ENCODE data around the gene MYOCD.

DNA sequence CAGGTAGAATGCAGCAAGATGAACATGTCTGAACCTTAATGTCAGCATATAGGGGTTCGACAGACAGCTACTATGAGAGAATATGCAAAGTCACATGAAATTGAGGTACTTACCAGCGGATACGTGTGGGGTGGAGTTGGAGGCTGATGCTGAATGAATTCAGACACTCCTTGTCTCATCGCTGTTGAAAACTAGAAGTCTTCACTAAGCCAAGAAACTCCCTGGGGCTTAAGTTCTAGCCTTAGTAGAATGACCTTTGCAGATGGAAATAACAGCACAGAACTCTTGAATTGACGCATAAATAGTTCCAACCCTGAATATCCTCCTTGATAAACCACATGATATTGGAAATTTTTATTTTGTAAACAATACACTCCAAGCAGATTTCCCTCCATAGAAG, 32.9 kb upstream of the MYOCD start:
- TF ChIP-seq, protein P1, sequence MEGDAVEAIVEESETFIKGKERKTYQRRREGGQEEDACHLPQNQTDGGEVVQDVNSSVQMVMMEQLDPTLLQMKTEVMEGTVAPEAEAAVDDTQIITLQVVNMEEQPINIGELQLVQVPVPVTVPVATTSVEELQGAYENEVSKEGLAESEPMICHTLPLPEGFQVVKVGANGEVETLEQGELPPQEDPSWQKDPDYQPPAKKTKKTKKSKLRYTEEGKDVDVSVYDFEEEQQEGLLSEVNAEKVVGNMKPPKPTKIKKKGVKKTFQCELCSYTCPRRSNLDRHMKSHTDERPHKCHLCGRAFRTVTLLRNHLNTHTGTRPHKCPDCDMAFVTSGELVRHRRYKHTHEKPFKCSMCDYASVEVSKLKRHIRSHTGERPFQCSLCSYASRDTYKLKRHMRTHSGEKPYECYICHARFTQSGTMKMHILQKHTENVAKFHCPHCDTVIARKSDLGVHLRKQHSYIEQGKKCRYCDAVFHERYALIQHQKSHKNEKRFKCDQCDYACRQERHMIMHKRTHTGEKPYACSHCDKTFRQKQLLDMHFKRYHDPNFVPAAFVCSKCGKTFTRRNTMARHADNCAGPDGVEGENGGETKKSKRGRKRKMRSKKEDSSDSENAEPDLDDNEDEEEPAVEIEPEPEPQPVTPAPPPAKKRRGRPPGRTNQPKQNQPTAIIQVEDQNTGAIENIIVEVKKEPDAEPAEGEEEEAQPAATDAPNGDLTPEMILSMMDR (IDR thresholded peaks at IDR 0.05) = no peak
- TF ChIP-seq POLR2A (IDR thresholded peaks at IDR 0.05) = no peak

All from sigmoid colon (tissue), 3 donors.